NCI-H82 treated with DMSO at 0.1 percent for 48 hours (cell line): Measurements from ENCODE around the gene TRABD.
"Not testable (repeated sequence)": the region's sequence is repeated elsewhere in the genome, so short reads cannot be mapped to it uniquely, and the experiment has no call there.

Experiments used
- DNase-seq: peaks from one replicate; lab custom pipeline; 2025; ENCODE audit not compliant: unreplicated experiment; lab: John Stamatoyannopoulos, UW

TRABD gene

GRCh38 chr22:50200461-50201190 is 14.9 kb downstream of the TRABD start, which contains the start of gene SELENOO:
Gene SELENOO (plus strand): TSS chr22:50201011. CDS start chr22:50201037, 26 bp downstream.
- DNase-seq: peak; percentile 58

GRCh38 chr22:50201191-50202129 is 15.7 kb downstream of the TRABD start:
- no peak for DNase-seq

GRCh38 chr22:50202130-50202666 is 16.5 kb downstream of the TRABD start:
- no peak for DNase-seq

- no peak for DNase-seq
Observed at GRCh38 chr22:50203288-50203687, 17.6 kb downstream of the TRABD start.

- DNase-seq: no peak
Observed at GRCh38 chr22:50204571-50204970, 18.9 kb downstream of the TRABD start.

- DNase-seq: not testable (repeated sequence)
Observed at GRCh38 chr22:50204998-50205397, 19.3 kb downstream of the TRABD start.

GRCh38 chr22:50205781-50206569 is 20.3 kb downstream of the TRABD start:
- no peak for DNase-seq

GRCh38 chr22:50206599-50206998 is 20.9 kb downstream of the TRABD start:
- no peak for DNase-seq

- DNase-seq: no peak
Observed at GRCh38 chr22:50207383-50208140, 21.8 kb downstream of the TRABD start.

- DNase-seq: no peak
Observed at GRCh38 chr22:50208430-50208938, 22.8 kb downstream of the TRABD start.

- DNase-seq: no peak
Observed at GRCh38 chr22:50208939-50209892, 23.5 kb downstream of the TRABD start.

GRCh38 chr22:50209893-50210292 is 24.2 kb downstream of the TRABD start:
- no peak for DNase-seq

- no peak for DNase-seq
Observed at GRCh38 chr22:50210378-50211139, 24.8 kb downstream of the TRABD start.

- no peak for DNase-seq
Observed at GRCh38 chr22:50211147-50211546, 25.4 kb downstream of the TRABD start.

- no peak for DNase-seq
Observed at GRCh38 chr22:50213263-50213662, 27.6 kb downstream of the TRABD start.

GRCh38 chr22:50215297-50216054 is 29.8 kb downstream of the TRABD start:
- DNase-seq: no peak

- no peak for DNase-seq
Observed at GRCh38 chr22:50216055-50216683, 30.5 kb downstream of the TRABD start.
